ENCODE measurements around the gene SLC35F4.

The SLC35F4 gene

GRCh38 chr14:57847706-57848105 is 18.2 kb downstream of the SLC35F4 start:
- no peak for DNase-seq

- DNase-seq, result no peak
Observed at GRCh38 chr14:57847096-57847495, 18.8 kb downstream of the SLC35F4 start.

- DNase-seq, result no peak
Observed at GRCh38 chr14:57846596-57846995, 19.3 kb downstream of the SLC35F4 start.

GRCh38 chr14:57845802-57846531 is 19.9 kb downstream of the SLC35F4 start:
- DNase-seq, result no peak

GRCh38 chr14:57845316-57845715 is 20.6 kb downstream of the SLC35F4 start:
- DNase-seq, result no peak

GRCh38 chr14:57837267-57837666 is 28.6 kb downstream of the SLC35F4 start:
- no peak for DNase-seq

- DNase-seq, result no peak
Observed at GRCh38 chr14:57835766-57836165, 30.1 kb downstream of the SLC35F4 start.

GRCh38 chr14:57834961-57835360 is 30.9 kb downstream of the SLC35F4 start:
- DNase-seq, result no peak

- DNase-seq, result no peak
Observed at GRCh38 chr14:57834001-57834598, 31.8 kb downstream of the SLC35F4 start.

GRCh38 chr14:57833323-57833722 is 32.6 kb downstream of the SLC35F4 start:
- DNase-seq, result no peak

- DNase-seq, result no peak
Observed at GRCh38 chr14:57831981-57832380, 33.9 kb downstream of the SLC35F4 start.

GRCh38 chr14:57828713-57829112 is 37.2 kb downstream of the SLC35F4 start:
- DNase-seq, result no peak

GRCh38 chr14:57823015-57823660 is 42.8 kb downstream of the SLC35F4 start:
- no peak for DNase-seq

GRCh38 chr14:57822081-57822480 is 43.8 kb downstream of the SLC35F4 start:
- no peak for DNase-seq

GRCh38 chr14:57820581-57820980 is 45.3 kb downstream of the SLC35F4 start:
- DNase-seq, result no peak

GRCh38 chr14:57818511-57818910 is 47.4 kb downstream of the SLC35F4 start:
- DNase-seq, result no peak

GRCh38 chr14:57816568-57817284 is 49.2 kb downstream of the SLC35F4 start:
- DNase-seq, result no peak

- no peak for DNase-seq
Observed at GRCh38 chr14:57814726-57815125, 51.2 kb downstream of the SLC35F4 start.

- DNase-seq, result no peak
Observed at GRCh38 chr14:57812741-57813140, 53.2 kb downstream of the SLC35F4 start.

- no peak for DNase-seq
Observed at GRCh38 chr14:57811998-57812546, 53.8 kb downstream of the SLC35F4 start.

GRCh38 chr14:57809808-57810207 is 56.1 kb downstream of the SLC35F4 start:
- DNase-seq, result no peak

GRCh38 chr14:57797160-57797559 is 68.7 kb downstream of the SLC35F4 start:
- no peak for DNase-seq

GRCh38 chr14:57796556-57796955 is 69.3 kb downstream of the SLC35F4 start:
- no peak for DNase-seq
